Mucosa of rectum (tissue), 2 donors: ENCODE measurements around the gene RETREG3.
A peak's percentile ranks its signal among the peaks of the same experiment; 100 is the strongest.

Experiments
- H3K27ac ChIP-seq, 2 donors: one replicate each; pipeline ENCODE4 v1.7.0; 2013; ENCODE audit warnings: inconsistent platforms in 2 of 2, low read depth in 2 of 2, low read length in 2 of 2
- H3K27me3 ChIP-seq, 2 donors: one replicate each; pipeline ENCODE4 v1.7.0; 2013; ENCODE audit warnings: low read length in 2 of 2; ENCODE audit not compliant: control insufficient read depth in 2 of 2, insufficient read depth in 2 of 2
- H3K36me3 ChIP-seq, 2 donors: one replicate each; pipeline ENCODE4 v1.7.0; 2013; ENCODE audit warnings: low read length in 2 of 2; ENCODE audit not compliant: control insufficient read depth in 2 of 2, insufficient read depth in 2 of 2
- H3K4me1 ChIP-seq, 2 donors: one replicate each; pipeline ENCODE4 v1.7.0; 2013; ENCODE audit warnings: low read length in 2 of 2, mild to moderate bottlenecking in 1 of 2; ENCODE audit not compliant: control insufficient read depth in 2 of 2, insufficient read depth in 2 of 2
- H3K4me3 ChIP-seq, 2 donors: one replicate each; pipeline ENCODE4 v1.7.0; 2013; ENCODE audit warnings: low read length in 2 of 2
- H3K9ac ChIP-seq, 2 donors: one replicate each; pipeline ENCODE4 v1.7.0; 2013; ENCODE audit warnings: low read length in 2 of 2, low read depth in 1 of 2, mild to moderate bottlenecking in 1 of 2
- H3K9me3 ChIP-seq, 2 donors: one replicate each; pipeline ENCODE4 v1.7.0; 2013; ENCODE audit warnings: low read length in 2 of 2; ENCODE audit not compliant: control insufficient read depth in 2 of 2
- donor health status: healthy.
- donor health status: Normal muscosa, but diverticular disease.

RETREG3 gene

GRCh38 chr17:42586514-42587230, 22.5 kb downstream of the RETREG3 start:
- no peak overlapping the region for H3K4me3 ChIP-seq
- no peaks in the 10 kb centered on the region for H3K27me3 ChIP-seq
- H3K27ac ChIP-seq, result no peak overlapping the region
- H3K4me1 ChIP-seq, result peaks cover 0 to 5% of the 10 kb centered on the region in 2 donors
- H3K9ac ChIP-seq, result no peak overlapping the region
- peaks cover 62 to 87% of the 10 kb centered on the region in 2 donors for H3K36me3 ChIP-seq
- no peaks in the 10 kb centered on the region for H3K9me3 ChIP-seq

DNA sequence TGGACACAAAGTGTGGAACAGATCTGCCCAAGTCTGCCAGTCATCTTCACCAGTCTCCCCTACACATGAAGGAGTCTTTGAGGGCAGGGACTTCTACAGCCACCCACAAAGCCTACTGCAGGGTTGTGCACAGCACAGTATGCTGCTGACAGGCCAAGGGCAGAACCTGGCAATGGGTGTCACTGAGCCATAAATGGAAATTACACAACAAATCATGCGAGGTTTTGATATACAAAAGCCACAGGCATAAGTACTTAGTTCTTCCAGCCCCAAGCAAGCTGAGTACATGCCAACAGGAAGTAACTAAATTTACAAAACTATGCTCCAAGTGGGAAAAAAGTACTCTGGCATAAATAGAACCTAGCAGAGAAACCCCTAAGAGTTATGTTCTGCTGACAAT, 23.8 kb downstream of the RETREG3 start:
- no peak overlapping the region for H3K4me3 ChIP-seq
- H3K9ac ChIP-seq, result no peak overlapping the region
- H3K27ac ChIP-seq, result no peak overlapping the region
- H3K4me1 ChIP-seq, result peaks cover 0 to 5% of the 10 kb centered on the region in 2 donors
- peaks cover 59 to 82% of the 10 kb centered on the region in 2 donors for H3K36me3 ChIP-seq
- no peaks in the 10 kb centered on the region for H3K9me3 ChIP-seq
- no peaks in the 10 kb centered on the region for H3K27me3 ChIP-seq

- Histone ChIP-seq H3K36me3 (peaks cover 63 to 80% of the 10 kb centered on the region in 2 donors), H3K4me3 (no peak overlapping the region), H3K4me1 (peaks cover 3 to 5% of the 10 kb centered on the region in 2 donors), H3K27me3 (no peaks in the 10 kb centered on the region), H3K9me3 (no peaks in the 10 kb centered on the region), H3K27ac (no peak overlapping the region), H3K9ac (no peak overlapping the region)
Observed at GRCh38 chr17:42584880-42585279, 24.3 kb downstream of the RETREG3 start.

- Histone ChIP-seq H3K27ac (no peak overlapping the region), H3K27me3 (no peaks in the 10 kb centered on the region), H3K36me3 (peaks cover 53 to 57% of the 10 kb centered on the region in 2 donors), H3K9ac (no peak overlapping the region), H3K9me3 (no peaks in the 10 kb centered on the region), H3K4me3 (no peak overlapping the region), H3K4me1 (peaks cover 13 to 16% of the 10 kb centered on the region in 2 donors)
Observed at GRCh38 chr17:42581744-42582270, 27.4 kb downstream of the RETREG3 start.

- no peak overlapping the region for H3K4me3 ChIP-seq
- H3K36me3 ChIP-seq, result peaks cover 35 to 43% of the 10 kb centered on the region in 2 donors
- H3K27me3 ChIP-seq, result no peaks in the 10 kb centered on the region
- peaks cover 14 to 19% of the 10 kb centered on the region in 2 donors for H3K4me1 ChIP-seq
- no peak overlapping the region for H3K9ac ChIP-seq
- H3K9me3 ChIP-seq, result no peaks in the 10 kb centered on the region
- no peak overlapping the region for H3K27ac ChIP-seq
Observed at GRCh38 chr17:42579794-42580551, 29.2 kb downstream of the RETREG3 start.

- H3K4me1 ChIP-seq, result peaks cover 14 to 19% of the 10 kb centered on the region in 2 donors
- peak overlapping the region; percentile 83 to 97 for H3K4me3 ChIP-seq
- H3K27me3 ChIP-seq, result no peaks in the 10 kb centered on the region
- H3K36me3 ChIP-seq, result peaks cover 40 to 41% of the 10 kb centered on the region in 2 donors
- H3K9me3 ChIP-seq, result no peaks in the 10 kb centered on the region
- peak overlapping the region; percentile 87 to 93 for H3K27ac ChIP-seq
- H3K9ac ChIP-seq, result peak overlapping the region; percentile 80 to 94
Observed at GRCh38 chr17:42578282-42578869, 30.8 kb downstream of the RETREG3 start.

DNA sequence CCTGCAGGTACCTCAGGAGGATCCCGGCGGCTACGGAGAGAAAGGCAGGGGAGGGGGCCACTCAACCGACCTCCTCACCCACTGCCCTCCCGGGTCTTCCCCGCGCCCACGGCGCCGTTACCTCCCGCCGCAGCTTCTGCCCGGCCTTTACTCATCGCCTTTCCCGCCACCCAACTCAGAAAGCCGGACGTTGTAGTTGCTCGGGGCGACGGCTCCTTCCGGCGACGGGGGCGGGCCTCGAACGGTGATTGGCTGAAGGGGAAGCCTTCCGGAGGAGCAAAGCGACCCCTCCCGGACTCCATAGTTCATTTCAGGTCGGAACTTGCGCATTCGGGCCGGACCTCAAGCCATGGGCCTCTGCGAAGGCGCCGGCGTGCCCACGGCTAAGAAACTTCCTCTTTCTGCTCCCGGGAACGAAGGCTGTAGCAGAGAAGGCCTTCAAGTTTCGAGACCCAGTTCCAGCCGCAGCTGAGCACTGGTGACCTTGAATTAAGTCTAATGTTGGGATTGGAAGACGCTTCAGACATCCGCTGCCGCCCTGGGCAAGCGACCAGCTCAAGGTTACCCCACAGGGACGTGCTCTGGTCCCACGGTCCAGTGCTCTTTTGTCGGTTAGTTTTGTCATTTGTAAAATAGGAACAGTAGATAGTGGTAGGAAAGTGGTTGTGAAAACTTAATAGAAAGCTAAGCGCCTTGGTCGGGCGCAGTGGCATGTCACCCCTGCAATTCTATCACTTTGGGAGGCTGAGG, 31.5 kb downstream of the RETREG3 start, which contains the start of gene PSMC3IP:
PSMC3IP (minus strand) TSS at position 198 of the 750 bp plus-strand sequence; CDS start at position 155, 43 bp downstream.
- Histone ChIP-seq H3K4me1 (peaks cover 14 to 19% of the 10 kb centered on the region in 2 donors), H3K4me3 (peak within 1 kb of the TSS; percentile 83 to 97), H3K36me3 (peaks cover 40 to 41% of the 10 kb centered on the region in 2 donors), H3K27ac (peak within 1 kb of the TSS; percentile 87 to 93), H3K27me3 (no peaks in the 10 kb centered on the region), H3K9me3 (no peaks in the 10 kb centered on the region), H3K9ac (peak within 1 kb of the TSS; percentile 80 to 94)

DNA sequence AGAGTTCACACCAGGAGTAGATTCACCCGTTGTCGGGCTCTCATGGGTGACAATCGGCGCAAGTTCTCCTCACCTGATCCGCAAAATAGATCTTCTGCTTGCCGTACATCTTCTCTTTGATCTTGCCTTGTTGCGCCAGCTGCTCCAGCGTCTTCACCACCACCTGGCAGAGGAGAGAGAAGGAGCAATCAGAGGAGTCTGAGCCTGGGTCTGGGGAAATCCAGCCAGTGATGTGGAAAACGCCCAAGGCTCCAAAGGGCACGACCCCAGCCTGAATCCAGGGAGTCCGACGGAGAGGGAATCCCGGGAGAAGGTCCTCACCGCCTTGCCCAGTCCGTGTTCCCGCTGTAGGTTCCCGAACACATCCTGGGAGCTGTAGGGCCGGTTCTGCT, 32.0 kb downstream of the RETREG3 start:
- Histone ChIP-seq H3K9ac (peak overlapping the region; percentile 58 to 80), H3K27me3 (no peaks in the 10 kb centered on the region), H3K4me3 (peak overlapping the region; percentile 83 to 97), H3K4me1 (peaks cover 14 to 19% of the 10 kb centered on the region in 2 donors), H3K27ac (peak overlapping the region in 1 of 2 donors; percentile 38), H3K9me3 (no peaks in the 10 kb centered on the region), H3K36me3 (peaks cover 38 to 41% of the 10 kb centered on the region in 2 donors)

DNA sequence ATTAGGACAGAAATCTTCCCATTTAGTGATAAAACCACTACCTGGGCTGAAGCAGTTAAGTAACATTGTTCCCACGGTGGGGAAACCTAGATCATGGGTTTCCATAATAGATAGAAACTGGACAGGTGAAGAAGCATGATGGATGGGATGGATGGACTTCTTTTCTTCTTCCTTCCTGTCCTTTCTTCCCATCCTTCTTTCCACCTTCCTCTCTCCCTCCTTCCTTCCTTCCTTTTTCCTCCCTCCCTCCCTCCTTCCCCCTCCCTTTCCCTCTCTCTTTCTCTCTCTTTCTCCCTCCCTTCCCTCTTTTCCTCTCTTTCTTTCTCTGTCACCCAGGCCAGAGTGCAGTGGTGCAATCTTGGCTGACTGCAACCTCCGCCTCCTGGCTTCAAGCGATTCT, 34.7 kb downstream of the RETREG3 start:
- Histone ChIP-seq H3K27ac (no peak overlapping the region), H3K9me3 (no peaks in the 10 kb centered on the region), H3K9ac (no peak overlapping the region), H3K36me3 (peaks cover 40 to 52% of the 10 kb centered on the region in 2 donors), H3K4me1 (peaks cover 14 to 15% of the 10 kb centered on the region in 2 donors), H3K27me3 (no peaks in the 10 kb centered on the region), H3K4me3 (no peak overlapping the region)
